ENCODE data around the gene MROH2B. TPM values are rescaled to one million over a fixed set of nuclear protein-coding genes. Genes with fewer than 3 reads are reported as not detected.

MROH2B gene
- total and polyA plus RNA-seq, 2 donors from 2014 or later = not detected

DNA sequence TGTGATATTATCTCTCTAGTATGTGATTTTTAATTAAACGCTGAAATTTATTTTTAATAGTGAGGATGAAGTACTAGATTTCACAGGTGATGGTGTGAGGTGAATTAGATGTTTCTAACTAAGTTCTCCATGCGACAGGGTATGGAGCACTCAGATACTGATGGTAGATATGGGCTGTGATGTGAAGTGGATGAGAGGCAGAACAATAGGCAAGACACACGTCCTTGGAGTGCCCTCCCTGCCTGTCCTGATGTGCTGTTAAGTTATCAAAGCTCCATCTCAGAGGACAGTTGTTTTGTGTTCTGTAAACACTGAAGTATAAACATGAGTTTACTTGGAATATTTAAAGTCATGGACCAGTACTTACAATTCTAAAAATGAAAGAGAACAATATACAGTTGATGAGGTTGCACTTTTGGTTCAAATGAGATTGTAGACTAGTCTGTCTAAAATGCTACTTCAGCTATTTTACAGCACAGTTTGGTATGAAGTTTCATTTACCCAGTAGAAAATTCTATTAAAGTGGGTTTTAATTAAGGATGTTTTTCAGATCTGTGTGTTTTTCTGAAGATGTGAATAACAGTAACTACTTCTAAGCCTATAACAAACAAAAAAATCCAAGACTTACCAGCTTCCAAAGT lies 97.7 kb downstream of the MROH2B start:
- TF ChIP-seq, protein P1, sequence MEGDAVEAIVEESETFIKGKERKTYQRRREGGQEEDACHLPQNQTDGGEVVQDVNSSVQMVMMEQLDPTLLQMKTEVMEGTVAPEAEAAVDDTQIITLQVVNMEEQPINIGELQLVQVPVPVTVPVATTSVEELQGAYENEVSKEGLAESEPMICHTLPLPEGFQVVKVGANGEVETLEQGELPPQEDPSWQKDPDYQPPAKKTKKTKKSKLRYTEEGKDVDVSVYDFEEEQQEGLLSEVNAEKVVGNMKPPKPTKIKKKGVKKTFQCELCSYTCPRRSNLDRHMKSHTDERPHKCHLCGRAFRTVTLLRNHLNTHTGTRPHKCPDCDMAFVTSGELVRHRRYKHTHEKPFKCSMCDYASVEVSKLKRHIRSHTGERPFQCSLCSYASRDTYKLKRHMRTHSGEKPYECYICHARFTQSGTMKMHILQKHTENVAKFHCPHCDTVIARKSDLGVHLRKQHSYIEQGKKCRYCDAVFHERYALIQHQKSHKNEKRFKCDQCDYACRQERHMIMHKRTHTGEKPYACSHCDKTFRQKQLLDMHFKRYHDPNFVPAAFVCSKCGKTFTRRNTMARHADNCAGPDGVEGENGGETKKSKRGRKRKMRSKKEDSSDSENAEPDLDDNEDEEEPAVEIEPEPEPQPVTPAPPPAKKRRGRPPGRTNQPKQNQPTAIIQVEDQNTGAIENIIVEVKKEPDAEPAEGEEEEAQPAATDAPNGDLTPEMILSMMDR (IDR thresholded peaks at IDR 0.05; ENCODE audit: borderline replicate concordance, extremely low read depth, insufficient read depth) = no peak
- Histone ChIP-seq H3K4me3 (ENCODE audit: low read length in 3 of 3) (no peak overlapping the region), H3K4me1 (ENCODE audit: control insufficient read depth in 2 of 3, insufficient read depth in 2 of 3, low read depth in 1 of 3, low read length in 3 of 3) (no peaks in the 10 kb centered on the region), H3K36me3 (ENCODE audit: control insufficient read depth in 2 of 3, insufficient read depth in 3 of 3, low read length in 3 of 3) (no peaks in the 10 kb centered on the region), H3K9ac (ENCODE audit: low read length in 3 of 3) (no peak overlapping the region), H3K27me3 (ENCODE audit: control insufficient read depth, insufficient read depth, low read length) (no peaks in the 10 kb centered on the region), H3K27ac (ENCODE audit: low read depth in 2 of 2, low read length in 2 of 2) (no peak overlapping the region), H3K9me3 (ENCODE audit: control insufficient read depth in 2 of 3, insufficient read depth in 1 of 3, low read length in 3 of 3) (no peaks in the 10 kb centered on the region)
- intact Hi-C loops (cut with DNase I) = no loop called here
- FAIRE-seq (no peak), DNase-seq (no peak)

DNA sequence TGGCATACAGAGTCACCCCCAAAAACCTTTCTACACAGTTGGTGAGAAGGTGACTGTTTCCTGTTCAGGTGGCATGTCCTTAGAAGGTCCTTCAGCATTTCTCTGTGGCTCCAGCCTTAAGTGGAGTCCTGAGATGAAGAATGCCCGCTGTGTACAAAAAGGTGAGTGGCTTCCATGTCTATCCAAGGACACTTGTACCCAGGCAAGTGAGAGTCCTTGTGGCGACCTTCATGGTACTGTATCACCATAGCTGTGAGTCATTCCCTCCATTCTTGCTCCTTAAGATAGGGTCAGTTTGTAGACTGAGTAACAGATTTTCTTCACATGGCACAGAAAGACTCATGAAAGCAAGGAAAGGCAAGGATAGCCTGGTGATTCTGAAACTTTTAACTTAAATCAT lies 98.7 kb downstream of the MROH2B start:
- FAIRE-seq (no peak), DNase-seq (no peak)
- no peaks in the 10 kb centered on the region for H3K4me1 ChIP-seq (ENCODE audit: control insufficient read depth in 2 of 3, insufficient read depth in 2 of 3, low read depth in 1 of 3, low read length in 3 of 3)
- no peaks in the 10 kb centered on the region for H3K27me3 ChIP-seq (ENCODE audit: control insufficient read depth, insufficient read depth, low read length)
- H3K4me3 ChIP-seq (ENCODE audit: low read length in 3 of 3) = no peak overlapping the region
- H3K9ac ChIP-seq (ENCODE audit: low read length in 3 of 3) = no peak overlapping the region
- H3K9me3 ChIP-seq (ENCODE audit: control insufficient read depth in 2 of 3, insufficient read depth in 1 of 3, low read length in 3 of 3) = no peaks in the 10 kb centered on the region
- intact Hi-C loops (cut with DNase I) = no loop called here
- no peak overlapping the region for H3K27ac ChIP-seq (ENCODE audit: low read depth in 2 of 2, low read length in 2 of 2)
- no peaks in the 10 kb centered on the region for H3K36me3 ChIP-seq (ENCODE audit: control insufficient read depth in 2 of 3, insufficient read depth in 3 of 3, low read length in 3 of 3)
- TF ChIP-seq, protein P1 (IDR thresholded peaks at IDR 0.05; ENCODE audit: borderline replicate concordance, extremely low read depth, insufficient read depth) = no peak

DNA sequence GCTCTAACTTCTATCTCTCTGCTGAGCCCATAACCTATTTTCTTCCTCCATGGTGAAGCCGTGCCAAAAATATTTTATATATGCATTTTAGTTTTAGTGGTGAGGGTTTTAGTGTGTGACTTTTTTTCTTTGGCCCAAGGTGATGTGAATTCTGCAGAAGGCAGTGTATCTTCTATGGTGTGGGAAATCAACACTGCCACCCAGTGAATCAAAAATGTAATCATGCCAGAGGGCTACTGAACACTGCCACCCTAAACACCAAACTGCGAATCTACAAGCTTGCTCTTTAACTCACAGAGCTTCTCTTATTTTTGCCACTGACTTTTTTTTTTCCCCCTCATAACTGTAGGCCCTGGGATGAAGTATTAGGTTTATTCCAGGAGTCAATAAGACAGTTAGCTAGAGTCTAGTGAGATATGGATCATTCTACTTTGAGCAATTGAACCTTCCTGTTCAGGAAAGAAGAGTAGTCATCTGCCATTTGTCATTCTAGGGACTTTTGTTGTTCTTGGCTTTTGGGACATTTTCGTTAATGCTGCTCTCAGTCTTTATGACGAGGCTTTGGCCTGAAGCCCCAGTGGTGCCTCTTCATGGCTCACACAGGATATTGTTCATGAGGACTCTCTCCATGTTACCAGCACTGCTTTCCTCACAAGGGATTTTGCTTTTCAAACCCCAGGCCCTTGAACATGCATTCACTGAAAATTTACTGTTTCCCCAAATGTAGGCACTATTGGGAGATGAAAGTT lies 108.8 kb downstream of the MROH2B start:
- H3K36me3 ChIP-seq (ENCODE audit: control insufficient read depth in 2 of 3, insufficient read depth in 3 of 3, low read length in 3 of 3) = no peaks in the 10 kb centered on the region
- no peaks in the 10 kb centered on the region for H3K4me1 ChIP-seq (ENCODE audit: control insufficient read depth in 2 of 3, insufficient read depth in 2 of 3, low read depth in 1 of 3, low read length in 3 of 3)
- no peak overlapping the region for H3K27ac ChIP-seq (ENCODE audit: low read depth in 2 of 2, low read length in 2 of 2)
- peak in 1 of 5 donors; percentile 5 for DNase-seq
- FAIRE-seq = no peak
- H3K9me3 ChIP-seq (ENCODE audit: control insufficient read depth in 2 of 3, insufficient read depth in 1 of 3, low read length in 3 of 3) = peaks cover 0 to 5% (median 0%) of the 10 kb centered on the region in 3 donors
- intact Hi-C loops (cut with DNase I) = no loop called here
- no peaks in the 10 kb centered on the region for H3K27me3 ChIP-seq (ENCODE audit: control insufficient read depth, insufficient read depth, low read length)
- H3K4me3 ChIP-seq (ENCODE audit: low read length in 3 of 3) = no peak overlapping the region
- H3K9ac ChIP-seq (ENCODE audit: low read length in 3 of 3) = no peak overlapping the region
- TF ChIP-seq, protein P1 (IDR thresholded peaks at IDR 0.05; ENCODE audit: borderline replicate concordance, extremely low read depth, insufficient read depth) = no peak

Measured in kidney (tissue), 14 donors.